HL-60/S4 treated with retinoic acid at 250 ng/mL for 4 days and 3 days (cell line): Measurements from ENCODE around the gene MRPL46.
"Not testable (repeated sequence)": the region's sequence is repeated elsewhere in the genome, so short reads cannot be mapped to it uniquely, and the experiment has no call there.

ENCODE experiments used
- in situ Hi-C: fragments of 300-500 bp; cut with MboI; formaldehyde crosslinking; loops from 2 replicates; pipeline ENCODE4 v1.7.0; 2022; ENCODE audit warnings: low sequenced_read_pairs

The MRPL46 gene

GRCh38 chr15:88447741-88448140 is 19.4 kb downstream of the MRPL46 start:
- in situ Hi-C loops, result no loop called here

- in situ Hi-C loops, result no loop called here
These were observed 20.0 kb downstream of the MRPL46 start for GRCh38 chr15:88447206-88447605.

- in situ Hi-C loops, result no loop called here
These were observed 26.0 kb downstream of the MRPL46 start for GRCh38 chr15:88441076-88441730.

- in situ Hi-C loops, result no loop called here
These were observed 27.2 kb downstream of the MRPL46 start for GRCh38 chr15:88440021-88440420.

- in situ Hi-C loops, result no loop called here
These were observed 29.0 kb downstream of the MRPL46 start for GRCh38 chr15:88438181-88438580.

GRCh38 chr15:88434106-88434505 is 33.1 kb downstream of the MRPL46 start:
- in situ Hi-C loops, result not testable (repeated sequence)

GRCh38 chr15:88433046-88433685 is 34.0 kb downstream of the MRPL46 start:
- in situ Hi-C loops, result no loop called here

- in situ Hi-C loops, result no loop called here
These were observed 35.7 kb downstream of the MRPL46 start for GRCh38 chr15:88431441-88431840.

GRCh38 chr15:88430051-88430450 is 37.1 kb downstream of the MRPL46 start:
- in situ Hi-C loops, result no loop called here

- in situ Hi-C loops, result no loop called here
These were observed 38.2 kb downstream of the MRPL46 start for GRCh38 chr15:88428805-88429605.

- in situ Hi-C loops, result no loop called here
These were observed 39.1 kb downstream of the MRPL46 start for GRCh38 chr15:88428053-88428452.

GRCh38 chr15:88426304-88426703 is 40.9 kb downstream of the MRPL46 start:
- in situ Hi-C loops, result no loop called here

GRCh38 chr15:88423331-88423730 is 43.9 kb downstream of the MRPL46 start:
- in situ Hi-C loops, result no loop called here

- in situ Hi-C loops, result no loop called here
These were observed 47.4 kb downstream of the MRPL46 start for GRCh38 chr15:88419830-88420229.
